Measurements from ENCODE around the gene LIPT1. TPM values are rescaled to one million over a fixed set of nuclear protein-coding genes. Genes with fewer than 3 reads are reported as not detected.

Gene LIPT1
- total and polyA plus RNA-seq, 4 experiments from 2014 or later = 20.5 to 25.6 (median 23.9) TPM

DNA sequence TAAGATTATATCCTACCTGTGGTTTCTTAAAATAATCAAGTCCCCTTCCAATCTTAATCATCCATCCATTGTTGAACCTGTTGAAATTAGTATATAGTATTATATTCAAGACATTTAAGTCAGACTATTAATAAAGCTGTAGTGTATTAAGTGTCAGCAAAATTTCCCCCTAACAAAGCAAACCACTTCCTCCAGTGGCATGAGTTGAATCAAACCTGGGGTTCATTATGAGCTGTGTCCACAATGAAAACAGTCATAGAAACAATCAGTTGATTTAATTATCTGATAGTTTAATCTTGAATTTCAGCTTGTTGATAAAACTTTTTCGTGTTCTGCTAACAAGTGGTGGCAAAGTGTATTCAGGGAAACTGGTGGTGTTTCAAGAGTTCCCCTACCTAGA is 14.8 kb downstream of the LIPT1 start:
- no peak overlapping the region for H3K4me3 Mint-ChIP-seq
- ChIA-PET CTCF (ENCODE audit: partially characterized antibody) (interaction anchor here (1.6 to 1.7 kb wide), 2 partner anchors 11 to 29 kb away, joined by 3 to 5 read pairs; partner anchors contain the start of genes MITD1 and MRPL30), POLR2A (ENCODE audit: partially characterized antibody) (interaction anchor here (1.1 to 3.8 kb wide), 2 partner anchors 11 to 15 kb away, joined by 4 to 16 read pairs; partner anchors contain the start of genes LIPT1, MITD1, MRPL30 and TSGA10)
- no peaks in the 10 kb centered on the region for H3K27me3 Mint-ChIP-seq
- no peaks in the 10 kb centered on the region for H3K27me3 ChIP-seq (ENCODE audit: insufficient read depth, low read length)
- peaks cover 30 to 65% of the 10 kb centered on the region in 2 donors for H3K36me3 Mint-ChIP-seq
- H3K4me3 ChIP-seq (ENCODE audit: low read length in 2 of 2) = no peak overlapping the region
- peaks cover 45% of the 10 kb centered on the region for H3K36me3 ChIP-seq (ENCODE audit: insufficient read depth, low read length)
- DNase-seq = no peak
- H3K4me1 Mint-ChIP-seq = peaks cover 0 to 25% (median 4%) of the 10 kb centered on the region in 4 donors
- H3K4me1 ChIP-seq (ENCODE audit: insufficient read depth, low read length) = no peaks in the 10 kb centered on the region
- intact Hi-C loops (cut with micrococcal nuclease) = no loop called here
- no peak overlapping the region for H3K27ac ChIP-seq (ENCODE audit: low read depth, low read length)
- H3K27ac Mint-ChIP-seq = peak overlapping the region in 6 of 7 donors; percentile 36 to 78 (median 52)
- H3K9me3 Mint-ChIP-seq = no peaks in the 10 kb centered on the region
- H3K9me3 ChIP-seq (ENCODE audit: control insufficient read depth in 1 of 2, low read length in 2 of 2) = no peaks in the 10 kb centered on the region

DNA sequence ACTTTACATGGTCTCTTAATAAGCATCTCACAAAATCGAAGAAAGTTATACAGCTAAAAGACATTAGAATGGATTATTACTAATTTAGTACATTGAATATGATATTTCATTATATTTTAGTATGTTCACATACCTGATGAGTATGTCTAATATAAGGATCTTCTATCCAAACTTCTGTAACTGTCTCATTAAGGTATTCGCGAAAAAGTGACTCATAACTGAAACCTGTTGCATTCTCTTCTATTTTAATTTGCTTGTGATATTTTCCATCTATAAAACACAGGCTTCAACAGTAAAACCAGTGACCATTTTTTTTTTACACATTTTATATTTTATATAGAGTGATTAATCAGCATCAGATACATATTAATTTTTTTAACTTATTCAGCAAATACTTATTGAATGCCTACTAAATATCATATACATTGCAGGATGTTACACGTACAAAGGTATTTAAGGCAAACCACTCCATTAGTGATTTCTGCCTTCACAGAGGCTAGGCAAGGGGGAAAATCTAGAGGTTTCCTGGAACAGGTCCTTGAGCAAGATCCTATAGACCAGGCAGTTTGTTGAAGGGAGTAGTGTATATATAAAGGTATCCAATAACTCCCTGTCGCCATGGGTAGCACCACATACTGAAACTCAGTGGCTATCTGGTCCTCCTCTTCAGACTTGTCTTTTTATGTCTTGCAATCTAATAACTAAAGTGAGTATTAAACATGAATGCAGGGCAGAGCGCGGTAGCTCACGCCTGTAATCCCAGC is 16.8 kb downstream of the LIPT1 start:
- ChIA-PET POLR2A (ENCODE audit: partially characterized antibody) (interaction anchor here (1.0 kb wide), 1 partner anchor 16 kb away, joined by 3 read pairs; the partner anchor contains the start of gene LIPT1), CTCF (ENCODE audit: partially characterized antibody) (no interaction called here)
- no peaks in the 10 kb centered on the region for H3K27me3 ChIP-seq (ENCODE audit: insufficient read depth, low read length)
- no peak overlapping the region for H3K4me3 ChIP-seq (ENCODE audit: low read length in 2 of 2)
- DNase-seq = no peak
- intact Hi-C loops (cut with micrococcal nuclease) = no loop called here
- H3K36me3 Mint-ChIP-seq = peaks cover 22 to 64% of the 10 kb centered on the region in 2 donors
- no peak overlapping the region for H3K4me3 Mint-ChIP-seq
- H3K27ac Mint-ChIP-seq = peak overlapping the region in 3 of 7 donors; percentile 23 to 68 (median 68)
- no peaks in the 10 kb centered on the region for H3K27me3 Mint-ChIP-seq
- no peaks in the 10 kb centered on the region for H3K9me3 Mint-ChIP-seq
- no peaks in the 10 kb centered on the region for H3K4me1 ChIP-seq (ENCODE audit: insufficient read depth, low read length)
- no peak overlapping the region for H3K27ac ChIP-seq (ENCODE audit: low read depth, low read length)
- no peaks in the 10 kb centered on the region for H3K9me3 ChIP-seq (ENCODE audit: control insufficient read depth in 1 of 2, low read length in 2 of 2)
- H3K4me1 Mint-ChIP-seq = peaks cover 12 to 34% (median 13%) of the 10 kb centered on the region in 4 donors
- H3K36me3 ChIP-seq (ENCODE audit: insufficient read depth, low read length) = peaks cover 39% of the 10 kb centered on the region

DNA sequence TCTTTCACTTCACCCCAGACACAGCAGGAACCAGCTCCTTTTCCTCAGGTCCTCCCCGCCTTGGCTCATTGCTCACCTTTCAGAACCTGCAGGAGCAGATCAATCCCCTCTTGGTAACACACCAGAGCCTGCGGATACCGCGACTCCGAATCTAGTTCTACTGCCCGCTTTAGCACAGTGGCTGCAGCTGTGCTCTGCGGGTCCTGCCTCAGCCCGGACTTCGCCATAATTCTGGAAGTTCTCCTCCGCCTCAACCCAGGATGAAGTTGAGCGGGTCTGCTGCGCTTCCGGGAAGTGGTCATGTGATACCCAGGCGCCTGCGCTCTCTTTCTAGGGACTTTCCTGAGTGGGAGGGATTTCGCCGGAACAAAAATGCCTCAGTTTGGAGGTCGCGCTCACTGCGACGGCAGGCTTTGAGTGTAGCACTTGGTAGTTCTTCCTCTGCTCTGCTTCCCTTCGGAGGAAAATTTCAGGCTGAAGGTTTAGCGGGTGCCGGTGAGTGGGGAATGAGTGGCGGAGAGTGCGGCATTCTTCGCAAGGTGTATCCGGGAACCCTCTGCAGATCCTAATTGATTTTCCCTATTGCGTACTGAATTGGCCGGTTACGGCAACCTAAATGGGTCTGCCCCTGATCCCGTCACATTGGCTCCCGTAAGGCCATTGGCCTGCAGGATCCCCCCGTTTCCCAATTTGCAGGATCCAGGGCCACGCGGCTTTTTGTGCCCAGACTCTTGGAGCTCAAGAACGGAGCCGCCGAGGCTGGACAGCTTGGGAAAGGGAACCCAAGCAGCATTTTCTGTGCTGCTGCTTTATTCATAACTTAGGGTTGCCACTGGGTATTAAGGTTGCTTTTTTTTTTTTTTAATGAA is 26.2 kb downstream of the LIPT1 start, which contains the start of the genes MITD1 and MRPL30:
Gene MITD1 (minus strand): TSS at position 304 of the 869 bp plus-strand sequence. CDS start 77 bp downstream, at position 227.
Gene MRPL30 (plus strand): TSS at position 430 of the 869 bp plus-strand sequence. CDS start 5,020 bp downstream, outside the sequence.
- Histone ChIP-seq H3K36me3 (ENCODE audit: insufficient read depth, low read length) (peaks cover 7% of the 10 kb centered on the region), H3K4me3 (ENCODE audit: low read length in 2 of 2) (peak within 1 kb of the TSS; percentile 70 to 71), H3K4me1 (ENCODE audit: insufficient read depth, low read length) (peaks cover 57% of the 10 kb centered on the region), H3K27me3 (ENCODE audit: insufficient read depth, low read length) (no peaks in the 10 kb centered on the region), H3K9me3 (ENCODE audit: control insufficient read depth in 1 of 2, low read length in 2 of 2) (no peaks in the 10 kb centered on the region), H3K27ac (ENCODE audit: low read depth, low read length) (peak within 1 kb of the TSS; percentile 91)
- POLR2A ChIA-PET (ENCODE audit: partially characterized antibody) = interaction anchor here (0.7 to 3.1 kb wide), 9 partner anchors 13 to 298 kb away, joined by 3 to 40 read pairs (median 4); partner anchors contain the start of genes C2orf15, LIPT1, TSGA10 and TXNDC9
- Mint-ChIP-seq H3K9me3 (no peaks in the 10 kb centered on the region), H3K27me3 (no peaks in the 10 kb centered on the region), H3K4me3 (peak within 1 kb of the TSS; percentile 98 to 100 (median 99)), H3K4me1 (peaks cover 41 to 79% (median 60%) of the 10 kb centered on the region in 4 donors), H3K36me3 (peaks cover 0 to 19% of the 10 kb centered on the region in 2 donors), H3K27ac (peak within 1 kb of the TSS; percentile 93 to 100 (median 99))
- CTCF ChIA-PET (ENCODE audit: partially characterized antibody) = interaction anchor here (0.9 to 3.6 kb wide), 11 partner anchors 12 to 343 kb away, joined by 3 to 22 read pairs (median 5); partner anchors contain the start of genes C2orf15, EIF5B, LIPT1 and TSGA10
- DNase-seq = peak; percentile 91 to 93 (median 92)
- intact Hi-C loops (cut with micrococcal nuclease) = loop anchor here (1.0 to 5.0 kb wide), 5 partner anchors 26 to 309 kb away; partner anchors contain the start of genes C2orf15, REV1 and TXNDC9

GRCh38 chr2:99181624-99182000 is 26.8 kb downstream of the LIPT1 start:
- DNase-seq = no peak
- H3K4me1 ChIP-seq (ENCODE audit: insufficient read depth, low read length) = peaks cover 57% of the 10 kb centered on the region
- peaks cover 7% of the 10 kb centered on the region for H3K36me3 ChIP-seq (ENCODE audit: insufficient read depth, low read length)
- no peaks in the 10 kb centered on the region for H3K27me3 ChIP-seq (ENCODE audit: insufficient read depth, low read length)
- no peaks in the 10 kb centered on the region for H3K9me3 Mint-ChIP-seq
- peak overlapping the region; percentile 98 to 100 (median 99) for H3K4me3 Mint-ChIP-seq
- no peaks in the 10 kb centered on the region for H3K9me3 ChIP-seq (ENCODE audit: control insufficient read depth in 1 of 2, low read length in 2 of 2)
- POLR2A ChIA-PET (ENCODE audit: partially characterized antibody) = interaction anchor here (2.5 to 3.1 kb wide), 3 partner anchors 13 to 40 kb away, joined by 16 to 40 read pairs (median 34); partner anchors contain the start of genes C2orf15, LIPT1 and TSGA10
- intact Hi-C loops (cut with micrococcal nuclease) = loop anchor here (1.0 to 5.0 kb wide), 5 partner anchors 26 to 309 kb away; partner anchors contain the start of genes C2orf15, REV1 and TXNDC9
- peak overlapping the region; percentile 93 to 100 (median 99) for H3K27ac Mint-ChIP-seq
- H3K4me1 Mint-ChIP-seq = peaks cover 41 to 74% (median 59%) of the 10 kb centered on the region in 4 donors
- CTCF ChIA-PET (ENCODE audit: partially characterized antibody) = interaction anchor here (1.3 to 3.6 kb wide), 2 partner anchors 100 to 155 kb away, joined by 3 to 22 read pairs; partner anchors contain the start of genes EIF5B and TXNDC9
- H3K4me3 ChIP-seq (ENCODE audit: low read length in 2 of 2) = peak overlapping the region; percentile 70 to 71
- H3K36me3 Mint-ChIP-seq = peaks cover 0 to 19% of the 10 kb centered on the region in 2 donors
- no peaks in the 10 kb centered on the region for H3K27me3 Mint-ChIP-seq
- H3K27ac ChIP-seq (ENCODE audit: low read depth, low read length) = peak overlapping the region; percentile 91

DNA sequence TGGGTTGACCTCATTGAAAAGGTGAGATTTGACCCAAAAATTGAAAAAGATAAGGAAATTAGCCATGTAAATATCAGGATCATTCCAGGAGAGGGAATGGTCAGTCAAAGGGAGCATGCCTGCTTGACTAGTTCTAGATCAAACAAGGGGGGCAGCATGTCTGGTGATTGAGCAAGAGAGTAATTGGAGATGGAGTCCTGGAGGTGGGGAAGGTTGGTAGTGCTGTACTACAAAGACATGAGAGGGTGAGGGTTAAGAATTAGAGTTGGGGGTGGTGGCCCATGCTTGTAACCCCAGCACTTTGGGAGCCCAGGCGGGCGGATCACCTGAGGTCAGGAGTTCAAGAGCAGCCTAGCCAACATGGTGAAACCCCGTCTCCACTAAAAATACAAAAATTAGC is 28.3 kb downstream of the LIPT1 start:
- no peaks in the 10 kb centered on the region for H3K27me3 ChIP-seq (ENCODE audit: insufficient read depth, low read length)
- H3K9me3 Mint-ChIP-seq = no peaks in the 10 kb centered on the region
- peaks cover 34 to 66% (median 52%) of the 10 kb centered on the region in 4 donors for H3K4me1 Mint-ChIP-seq
- H3K36me3 Mint-ChIP-seq = peaks cover 3 to 24% of the 10 kb centered on the region in 2 donors
- peaks cover 3% of the 10 kb centered on the region for H3K36me3 ChIP-seq (ENCODE audit: insufficient read depth, low read length)
- peaks cover 45% of the 10 kb centered on the region for H3K4me1 ChIP-seq (ENCODE audit: insufficient read depth, low read length)
- ChIA-PET CTCF (ENCODE audit: partially characterized antibody) (interaction anchor here (3.6 kb wide), 1 partner anchor 154 kb away, joined by 22 read pairs; the partner anchor contains the start of genes EIF5B and TXNDC9), POLR2A (ENCODE audit: partially characterized antibody) (no interaction called here)
- H3K27ac ChIP-seq (ENCODE audit: low read depth, low read length) = no peak overlapping the region
- DNase-seq = no peak
- intact Hi-C loops (cut with micrococcal nuclease) = loop anchor here (5.0 kb wide), 1 partner anchor 96 kb away; no protein-coding TSS in a partner anchor
- no peak overlapping the region for H3K4me3 ChIP-seq (ENCODE audit: low read length in 2 of 2)
- H3K4me3 Mint-ChIP-seq = peak overlapping the region in 7 of 8 donors; percentile 3 to 77 (median 51)
- H3K9me3 ChIP-seq (ENCODE audit: control insufficient read depth in 1 of 2, low read length in 2 of 2) = no peaks in the 10 kb centered on the region
- H3K27me3 Mint-ChIP-seq = no peaks in the 10 kb centered on the region
- peak overlapping the region in 6 of 7 donors; percentile 1 to 85 (median 58) for H3K27ac Mint-ChIP-seq

DNA sequence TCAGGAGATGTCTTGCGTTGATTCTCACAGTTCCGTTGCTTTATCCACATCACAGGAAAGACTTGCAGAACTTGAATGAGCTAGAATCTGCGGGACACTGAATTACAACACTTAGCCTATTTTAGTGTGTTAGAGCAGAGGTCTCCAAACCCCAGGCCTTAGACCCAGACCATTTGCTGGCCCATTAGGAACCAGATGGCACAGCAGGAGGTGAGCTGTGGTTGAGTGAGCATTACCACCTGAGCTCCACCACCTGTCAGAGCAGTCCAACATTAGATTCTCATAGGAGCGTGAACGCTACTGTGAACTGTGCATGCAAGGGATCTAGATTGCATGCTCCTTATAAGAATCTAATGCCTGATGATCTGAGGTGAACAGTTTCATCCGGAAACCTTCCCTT is 30.0 kb downstream of the LIPT1 start:
- intact Hi-C loops (cut with micrococcal nuclease) = loop anchor here (5.0 kb wide), 1 partner anchor 98 kb away; no protein-coding TSS in a partner anchor

More for the DNA sequence above, 30.0 kb downstream of the LIPT1 start:
- Mint-ChIP-seq H3K27me3 (no peaks in the 10 kb centered on the region), H3K36me3 (peaks cover 9 to 35% of the 10 kb centered on the region in 2 donors), H3K4me1 (peaks cover 26 to 53% (median 41%) of the 10 kb centered on the region in 4 donors), H3K27ac (no peak overlapping the region), H3K4me3 (no peak overlapping the region), H3K9me3 (no peaks in the 10 kb centered on the region)
- ChIA-PET POLR2A (ENCODE audit: partially characterized antibody) (interaction anchor here (1.0 to 1.3 kb wide), 3 partner anchors 28 to 305 kb away, joined by 3 to 4 read pairs (median 4); partner anchors contain the start of genes LIPT1, REV1 and TSGA10), CTCF (ENCODE audit: partially characterized antibody) (interaction anchor here (0.8 kb wide), 1 partner anchor 152 kb away, joined by 3 read pairs; the partner anchor contains the start of gene EIF5B)
- Histone ChIP-seq H3K27me3 (ENCODE audit: insufficient read depth, low read length) (no peaks in the 10 kb centered on the region), H3K4me1 (ENCODE audit: insufficient read depth, low read length) (peaks cover 27% of the 10 kb centered on the region), H3K9me3 (ENCODE audit: control insufficient read depth in 1 of 2, low read length in 2 of 2) (no peaks in the 10 kb centered on the region), H3K4me3 (ENCODE audit: low read length in 2 of 2) (no peak overlapping the region), H3K27ac (ENCODE audit: low read depth, low read length) (no peak overlapping the region), H3K36me3 (ENCODE audit: insufficient read depth, low read length) (no peaks in the 10 kb centered on the region)
- no peak for DNase-seq

Data from CD4-positive, alpha-beta memory T cell (primary cell).